ENCODE results near the gene CD300LD. TPM values are rescaled to one million over a fixed set of nuclear protein-coding genes. Genes with fewer than 3 reads are reported as not detected.

Gene CD300LD
- total and polyA plus RNA-seq, 10 of the 15 experiments (the other 5 are each of a cell fraction or from before 2014, with no cell fraction given): not detected

DNA sequence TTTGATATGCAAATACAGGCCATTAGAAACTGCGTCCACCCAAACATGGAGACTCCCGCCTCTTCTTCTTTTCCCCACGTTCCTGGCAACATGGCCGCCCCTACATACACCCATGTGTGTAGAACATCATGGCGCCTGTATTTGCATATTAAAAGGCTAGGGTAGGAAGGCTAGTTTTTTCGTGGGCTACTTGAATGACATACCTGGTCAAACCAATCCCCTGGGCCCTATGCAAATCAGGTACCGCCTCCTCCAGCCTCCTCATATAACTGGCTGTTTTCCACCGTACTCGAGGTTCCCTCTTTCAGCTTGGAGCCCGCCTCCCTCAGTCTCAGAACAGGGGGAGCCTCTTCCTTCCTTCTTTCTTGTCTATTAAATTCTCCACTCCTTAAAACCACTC is 60.0 kb downstream of the CD300LD start:
- ChIA-PET CTCF (interaction anchor here (0.6 to 5.8 kb wide), 32 partner anchors 11 to 329 kb away, joined by 3 to 68 read pairs (median 5); partner anchors contain the start of genes CD300C, GPR142 and RPL38), RAD21 (ENCODE audit: unreplicated experiment) (interaction anchor here (0.6 to 3.7 kb wide), 18 partner anchors 20 to 248 kb away, joined by 3 to 45 read pairs (median 5); partner anchors contain the start of gene GPR142), SMC1A (ENCODE audit: uncharacterized antibody, unreplicated experiment) (interaction anchor here (0.7 to 7.5 kb wide), 13 partner anchors 10 to 1102 kb away, joined by 3 to 45 read pairs (median 7); partner anchors contain the start of gene GPR142), POLR2A (interaction anchor here (0.6 to 1.2 kb wide), 7 partner anchors 10 to 330 kb away, joined by 3 to 5 read pairs (median 4); no protein-coding TSS in a partner anchor)
- Histone ChIP-seq H3K27ac (ENCODE audit: control insufficient read depth, insufficient read depth) (no peak overlapping the region), H4K20me1 (ENCODE audit: control insufficient read depth, insufficient read depth) (no peaks in the 10 kb centered on the region), H3K36me3 (ENCODE audit: control insufficient read depth in 2 of 2, insufficient read depth in 2 of 2, low read length in 1 of 2) (no peaks in the 10 kb centered on the region), H3K9ac (ENCODE audit: control insufficient read depth, insufficient read depth, low read length) (no peak overlapping the region), H2AFZ (ENCODE audit: control insufficient read depth, low read depth, low read length) (no peak overlapping the region; the same call in 1 of the 2 replicates), H3K9me3 (replicated peaks; ENCODE audit: control insufficient read depth, insufficient read depth, low read length) (no peaks in the 10 kb centered on the region), H3K4me2 (ENCODE audit: control insufficient read depth, insufficient read depth) (no peak overlapping the region), H3K4me3 (no peak overlapping the region), H3K4me1 (ENCODE audit: control insufficient read depth, insufficient read depth, low read length) (peaks cover 7% of the 10 kb centered on the region), H3K27me3 (replicated peaks in 1 of 2; ENCODE audit: control insufficient read depth in 2 of 2, insufficient read depth in 2 of 2, low read length in 1 of 2) (peaks cover 0 to 1% of the 10 kb centered on the region in 2 experiments; a peak in 1 of 4 replicates), H3K79me2 (ENCODE audit: control insufficient read depth, insufficient read depth, low read length) (no peaks in the 10 kb centered on the region)
- FAIRE-seq (peak; percentile 27), DNase-seq (ENCODE audit: low read depth, low spot score) (no peak), ATAC-seq (peak; percentile 61)
- in situ Hi-C loops (cut with MboI) (no loop called here), intact Hi-C loops (cut with micrococcal nuclease; ENCODE audit: unreplicated experiment) (loop anchor here (2.0 to 5.0 kb wide), 3 partner anchors 75 to 230 kb away; no protein-coding TSS in a partner anchor)
- WGBS (ENCODE audit: insufficient coverage, insufficient replicate concordance, low lambda C conversion rate, missing lambda C conversion rate): 18% methylated on average over 10 of the region's 10 CpGs
- TF ChIP-seq, protein P1, sequence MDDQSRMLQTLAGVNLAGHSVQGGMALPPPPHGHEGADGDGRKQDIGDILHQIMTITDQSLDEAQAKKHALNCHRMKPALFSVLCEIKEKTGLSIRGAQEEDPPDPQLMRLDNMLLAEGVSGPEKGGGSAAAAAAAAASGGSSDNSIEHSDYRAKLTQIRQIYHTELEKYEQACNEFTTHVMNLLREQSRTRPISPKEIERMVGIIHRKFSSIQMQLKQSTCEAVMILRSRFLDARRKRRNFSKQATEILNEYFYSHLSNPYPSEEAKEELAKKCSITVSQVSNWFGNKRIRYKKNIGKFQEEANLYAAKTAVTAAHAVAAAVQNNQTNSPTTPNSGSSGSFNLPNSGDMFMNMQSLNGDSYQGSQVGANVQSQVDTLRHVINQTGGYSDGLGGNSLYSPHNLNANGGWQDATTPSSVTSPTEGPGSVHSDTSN (IDR thresholded peaks at IDR 0.05; ENCODE audit: insufficient replicate concordance, low read depth, low read length): peak; percentile 52
- TF ChIP-seq STAT3 (IDR thresholded peaks at IDR 0.05; ENCODE audit: low read depth, low read length) (no peak), TAF1 (IDR thresholded peaks at IDR 0.05; ENCODE audit: borderline replicate concordance, low read depth, low read length) (no peak), PML (IDR thresholded peaks at IDR 0.05; ENCODE audit: low read length) (no peak), POU2F2 (IDR thresholded peaks at IDR 0.05; ENCODE audit: borderline replicate concordance, low read depth, low read length) (peak; percentile 91; the same call in 2 of the 3 replicates), YY1 (IDR thresholded peaks at IDR 0.05; ENCODE audit: low read depth, low read length) (peak; percentile 94), JUND (IDR thresholded peaks at IDR 0.05; ENCODE audit: low read depth, low read length) (no peak)
- TF ChIP-seq, protein P2, sequence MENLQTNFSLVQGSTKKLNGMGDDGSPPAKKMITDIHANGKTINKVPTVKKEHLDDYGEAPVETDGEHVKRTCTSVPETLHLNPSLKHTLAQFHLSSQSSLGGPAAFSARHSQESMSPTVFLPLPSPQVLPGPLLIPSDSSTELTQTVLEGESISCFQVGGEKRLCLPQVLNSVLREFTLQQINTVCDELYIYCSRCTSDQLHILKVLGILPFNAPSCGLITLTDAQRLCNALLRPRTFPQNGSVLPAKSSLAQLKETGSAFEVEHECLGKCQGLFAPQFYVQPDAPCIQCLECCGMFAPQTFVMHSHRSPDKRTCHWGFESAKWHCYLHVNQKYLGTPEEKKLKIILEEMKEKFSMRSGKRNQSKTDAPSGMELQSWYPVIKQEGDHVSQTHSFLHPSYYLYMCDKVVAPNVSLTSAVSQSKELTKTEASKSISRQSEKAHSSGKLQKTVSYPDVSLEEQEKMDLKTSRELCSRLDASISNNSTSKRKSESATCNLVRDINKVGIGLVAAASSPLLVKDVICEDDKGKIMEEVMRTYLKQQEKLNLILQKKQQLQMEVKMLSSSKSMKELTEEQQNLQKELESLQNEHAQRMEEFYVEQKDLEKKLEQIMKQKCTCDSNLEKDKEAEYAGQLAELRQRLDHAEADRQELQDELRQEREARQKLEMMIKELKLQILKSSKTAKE (IDR thresholded peaks at IDR 0.05; ENCODE audit: low read depth, poor library complexity, severe bottlenecking): no peak
- TF ChIP-seq, protein P3, sequence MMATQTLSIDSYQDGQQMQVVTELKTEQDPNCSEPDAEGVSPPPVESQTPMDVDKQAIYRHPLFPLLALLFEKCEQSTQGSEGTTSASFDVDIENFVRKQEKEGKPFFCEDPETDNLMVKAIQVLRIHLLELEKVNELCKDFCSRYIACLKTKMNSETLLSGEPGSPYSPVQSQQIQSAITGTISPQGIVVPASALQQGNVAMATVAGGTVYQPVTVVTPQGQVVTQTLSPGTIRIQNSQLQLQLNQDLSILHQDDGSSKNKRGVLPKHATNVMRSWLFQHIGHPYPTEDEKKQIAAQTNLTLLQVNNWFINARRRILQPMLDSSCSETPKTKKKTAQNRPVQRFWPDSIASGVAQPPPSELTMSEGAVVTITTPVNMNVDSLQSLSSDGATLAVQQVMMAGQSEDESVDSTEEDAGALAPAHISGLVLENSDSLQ (IDR thresholded peaks at IDR 0.05): peak; percentile 88
- no TSS peak for BruUV-seq (replicated peaks)

Data from GM12878 (cell line).